Measurements from ENCODE around the gene PRPF6. TPM values are rescaled to one million over a fixed set of nuclear protein-coding genes. Genes with fewer than 3 reads are reported as not detected.

PRPF6 gene
- total RNA-seq, 2 experiments from 2014 or later: 45.1 to 73.7 TPM

DNA sequence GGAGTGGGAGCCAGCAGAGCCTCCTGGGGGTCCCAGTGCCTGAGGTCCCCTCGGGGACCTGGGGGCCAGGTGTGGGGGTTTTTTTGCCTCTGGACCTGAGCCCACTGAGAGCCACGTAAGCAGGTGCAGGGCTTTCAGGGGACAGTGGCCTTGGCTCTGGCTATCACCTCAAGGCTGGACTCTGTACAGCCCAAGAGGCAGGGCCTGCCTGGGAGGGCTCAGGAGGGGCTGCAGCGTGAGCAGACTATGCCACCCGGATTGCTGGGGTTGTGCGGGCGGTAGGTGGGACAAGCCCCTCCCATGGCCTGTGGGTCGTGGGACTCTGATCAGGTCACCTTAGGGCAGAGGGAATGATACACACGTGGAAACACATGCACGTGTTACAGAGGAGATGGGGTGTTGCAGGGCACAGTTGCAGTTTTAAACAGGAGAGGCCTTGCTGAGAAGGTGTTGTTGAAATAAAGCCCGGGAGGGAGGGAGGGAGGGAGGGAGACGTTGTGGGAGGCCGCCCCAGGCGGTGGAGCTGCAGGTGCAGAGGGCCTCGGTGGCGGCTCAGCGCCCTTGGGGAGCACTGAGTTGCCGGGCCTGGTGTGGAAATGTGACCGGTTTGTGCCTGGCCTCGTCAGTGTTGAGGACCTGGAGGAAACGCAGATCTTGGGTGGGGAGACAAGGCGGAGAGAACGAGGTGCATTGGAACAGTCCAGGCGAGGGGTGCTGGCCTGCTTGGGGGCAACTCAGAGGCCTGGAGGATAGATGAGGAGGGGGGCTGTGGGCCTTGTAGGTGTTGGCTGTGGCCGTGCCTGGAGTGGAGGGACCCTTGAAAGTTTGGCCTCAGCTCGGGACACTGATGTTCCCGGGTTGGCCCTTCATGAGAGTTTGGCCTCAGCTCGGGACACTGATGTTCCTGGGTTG lies 84.4 kb downstream of the PRPF6 start:
- ChIA-PET CTCF (ENCODE audit: unreplicated experiment) (no interaction called here), POLR2A (interaction anchor here (1.3 kb wide), 1 partner anchor 12 kb away, joined by 3 read pairs; no protein-coding TSS in a partner anchor)
- Histone ChIP-seq H3K9me3 (ENCODE audit: low read length) (no peaks in the 10 kb centered on the region), H3K4me1 (ENCODE audit: insufficient read depth, low read length, poor library complexity, severe bottlenecking) (peaks cover 36% of the 10 kb centered on the region), H2AFZ (ENCODE audit: low read length) (no peak overlapping the region), H3K9me2 (ENCODE audit: insufficient read depth, low read length) (no peaks in the 10 kb centered on the region), H3K27ac (ENCODE audit: low read depth, low read length, poor library complexity, severe bottlenecking) (peak overlapping the region; percentile 22), H3K4me3 (ENCODE audit: low read depth, low read length, poor library complexity, severe bottlenecking) (peak overlapping the region; percentile 16), H4K20me1 (ENCODE audit: insufficient read depth, low read length) (no peaks in the 10 kb centered on the region), H3K4me2 (ENCODE audit: low read length) (peak overlapping the region; percentile 41), H3K79me2 (ENCODE audit: insufficient read depth, low read depth, low read length) (no peaks in the 10 kb centered on the region), H3K36me3 (ENCODE audit: insufficient read depth, low read length) (no peaks in the 10 kb centered on the region)
- no peak for TF ChIP-seq EZH2phosphoT487 (IDR thresholded peaks at IDR 0.05; ENCODE audit: borderline replicate concordance, low read depth, low read length)
- TF ChIP-seq, protein P1, sequence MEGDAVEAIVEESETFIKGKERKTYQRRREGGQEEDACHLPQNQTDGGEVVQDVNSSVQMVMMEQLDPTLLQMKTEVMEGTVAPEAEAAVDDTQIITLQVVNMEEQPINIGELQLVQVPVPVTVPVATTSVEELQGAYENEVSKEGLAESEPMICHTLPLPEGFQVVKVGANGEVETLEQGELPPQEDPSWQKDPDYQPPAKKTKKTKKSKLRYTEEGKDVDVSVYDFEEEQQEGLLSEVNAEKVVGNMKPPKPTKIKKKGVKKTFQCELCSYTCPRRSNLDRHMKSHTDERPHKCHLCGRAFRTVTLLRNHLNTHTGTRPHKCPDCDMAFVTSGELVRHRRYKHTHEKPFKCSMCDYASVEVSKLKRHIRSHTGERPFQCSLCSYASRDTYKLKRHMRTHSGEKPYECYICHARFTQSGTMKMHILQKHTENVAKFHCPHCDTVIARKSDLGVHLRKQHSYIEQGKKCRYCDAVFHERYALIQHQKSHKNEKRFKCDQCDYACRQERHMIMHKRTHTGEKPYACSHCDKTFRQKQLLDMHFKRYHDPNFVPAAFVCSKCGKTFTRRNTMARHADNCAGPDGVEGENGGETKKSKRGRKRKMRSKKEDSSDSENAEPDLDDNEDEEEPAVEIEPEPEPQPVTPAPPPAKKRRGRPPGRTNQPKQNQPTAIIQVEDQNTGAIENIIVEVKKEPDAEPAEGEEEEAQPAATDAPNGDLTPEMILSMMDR (conservative IDR thresholded peaks at IDR 0.05; ENCODE audit: low read length): no peak
- DNase-seq (ENCODE audit: low spot score): peak; percentile 70
- intact Hi-C loops (cut with micrococcal nuclease; ENCODE audit: unreplicated experiment): no loop called here
- no TSS peak for BruUV-seq (replicated peaks)

DNA sequence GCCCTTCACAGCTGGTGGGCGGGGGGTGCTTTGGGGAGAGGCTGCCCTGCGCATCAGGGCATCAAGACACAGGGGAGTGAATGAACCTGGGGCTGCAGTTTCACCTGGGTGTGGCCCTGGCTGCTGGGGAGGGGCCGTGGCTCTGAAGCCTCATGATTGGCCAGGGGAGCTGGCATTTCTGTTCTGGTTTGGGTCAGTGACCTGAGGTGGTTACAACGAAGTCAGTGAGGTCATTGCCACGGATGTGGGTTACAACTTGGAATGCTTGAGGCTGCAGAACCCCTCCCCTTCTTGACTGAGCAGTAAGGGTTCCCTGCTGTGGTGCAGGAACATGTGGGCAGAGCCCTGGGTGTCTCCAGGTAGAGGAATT lies 85.0 kb downstream of the PRPF6 start:
- ChIA-PET POLR2A (interaction anchor here (1.3 kb wide), 1 partner anchor 11 kb away, joined by 3 read pairs; no protein-coding TSS in a partner anchor), CTCF (ENCODE audit: unreplicated experiment) (no interaction called here)
- Histone ChIP-seq H2AFZ (ENCODE audit: low read length) (no peak overlapping the region), H3K4me1 (ENCODE audit: insufficient read depth, low read length, poor library complexity, severe bottlenecking) (peaks cover 36% of the 10 kb centered on the region), H3K9me3 (ENCODE audit: low read length) (no peaks in the 10 kb centered on the region), H3K9me2 (ENCODE audit: insufficient read depth, low read length) (no peaks in the 10 kb centered on the region), H4K20me1 (ENCODE audit: insufficient read depth, low read length) (no peaks in the 10 kb centered on the region), H3K27ac (ENCODE audit: low read depth, low read length, poor library complexity, severe bottlenecking) (peak overlapping the region; percentile 22), H3K4me3 (ENCODE audit: low read depth, low read length, poor library complexity, severe bottlenecking) (no peak overlapping the region), H3K79me2 (ENCODE audit: insufficient read depth, low read depth, low read length) (no peaks in the 10 kb centered on the region), H3K36me3 (ENCODE audit: insufficient read depth, low read length) (no peaks in the 10 kb centered on the region), H3K4me2 (ENCODE audit: low read length) (peak overlapping the region; percentile 41; the same call in 1 of the 2 replicates)
- peak; percentile 44 for DNase-seq (ENCODE audit: low spot score)
- no TSS peak for BruUV-seq (replicated peaks)
- intact Hi-C loops (cut with micrococcal nuclease; ENCODE audit: unreplicated experiment): no loop called here
- no peak for TF ChIP-seq EZH2phosphoT487 (IDR thresholded peaks at IDR 0.05; ENCODE audit: borderline replicate concordance, low read depth, low read length)
- TF ChIP-seq, protein P1 (conservative IDR thresholded peaks at IDR 0.05; ENCODE audit: low read length): no peak
